ENCODE data around the gene HSD17B10. TPM values are rescaled to one million over a fixed set of nuclear protein-coding genes. Genes with fewer than 3 reads are reported as not detected.

Gene HSD17B10
- total and polyA plus RNA-seq, 4 donors: 32.4 to 233 (median 201) TPM

- H3K9ac ChIP-seq (ENCODE audit: low read depth in 1 of 2, low read length in 2 of 2): no peak overlapping the region
- H3K36me3 ChIP-seq (ENCODE audit: control insufficient read depth in 4 of 4, insufficient read depth in 3 of 4, low read depth in 1 of 4, low read length in 3 of 4): no peaks in the 10 kb centered on the region
- H3K4me3 ChIP-seq (ENCODE audit: low read depth in 1 of 3, low read length in 3 of 3): no peak overlapping the region
- H3K9me3 ChIP-seq (ENCODE audit: control insufficient read depth in 4 of 4, low read length in 3 of 4): no peaks in the 10 kb centered on the region
- H3K4me1 ChIP-seq (ENCODE audit: control insufficient read depth in 4 of 4, insufficient read depth in 4 of 4, low read length in 3 of 4): no peaks in the 10 kb centered on the region
- no peak for TF ChIP-seq HNF4G (IDR thresholded peaks at IDR 0.05)
- TF ChIP-seq ATF3 (IDR thresholded peaks at IDR 0.05): no peak
- TF ChIP-seq RXRA (IDR thresholded peaks at IDR 0.05): no peak
- TF ChIP-seq YY1 (IDR thresholded peaks at IDR 0.05): no peak
- TF ChIP-seq JUND (IDR thresholded peaks at IDR 0.05): no peak
- no peak for TF ChIP-seq RAD21 (IDR thresholded peaks at IDR 0.05)
- no peak for TF ChIP-seq FOXA1 (IDR thresholded peaks at IDR 0.05)
- no peaks in the 10 kb centered on the region for H3K27me3 ChIP-seq (ENCODE audit: control insufficient read depth in 4 of 4, insufficient read depth in 4 of 4, low read length in 3 of 4)
- DNase-seq (ENCODE audit: low spot score): no peak
- no peak overlapping the region for H3K27ac ChIP-seq (ENCODE audit: low read depth in 1 of 2, low read length in 2 of 2)
- WGBS: 94% methylated on average over 3 of the region's 3 CpGs
These were observed 15.5 kb upstream of the HSD17B10 start for GRCh38 chrX:53449632-53450031.

GRCh38 chrX:53447441-53447840, 13.3 kb upstream of the HSD17B10 start:
- no peak overlapping the region for H3K9ac ChIP-seq (ENCODE audit: low read depth in 1 of 2, low read length in 2 of 2)
- 92% methylated on average over 2 of the region's 2 CpGs for WGBS
- no peaks in the 10 kb centered on the region for H3K9me3 ChIP-seq (ENCODE audit: control insufficient read depth in 4 of 4, low read length in 3 of 4)
- H3K27ac ChIP-seq (ENCODE audit: low read depth in 1 of 2, low read length in 2 of 2): no peak overlapping the region
- H3K4me1 ChIP-seq (ENCODE audit: control insufficient read depth in 4 of 4, insufficient read depth in 4 of 4, low read length in 3 of 4): no peaks in the 10 kb centered on the region
- no peak overlapping the region for H3K4me3 ChIP-seq (ENCODE audit: low read depth in 1 of 3, low read length in 3 of 3)
- no peak for TF ChIP-seq JUND (IDR thresholded peaks at IDR 0.05)
- no peak for TF ChIP-seq EGR1 (IDR thresholded peaks at IDR 0.05; ENCODE audit: low read depth in 2 of 2)
- TF ChIP-seq YY1 (IDR thresholded peaks at IDR 0.05): no peak
- TF ChIP-seq FOXA1 (IDR thresholded peaks at IDR 0.05): no peak
- TF ChIP-seq GABPA (IDR thresholded peaks at IDR 0.05 in 1 of 2, conservative IDR thresholded peaks at IDR 0.05 in 1 of 2): no peak
- no peak for TF ChIP-seq ATF3 (IDR thresholded peaks at IDR 0.05)
- no peak for TF ChIP-seq TAF1 (conservative IDR thresholded peaks at IDR 0.05)
- no peak for TF ChIP-seq CTCF (IDR thresholded peaks at IDR 0.05; ENCODE audit: low read depth, low read length, missing input control)
- no peak for TF ChIP-seq REST (IDR thresholded peaks at IDR 0.05)
- no peaks in the 10 kb centered on the region for H3K27me3 ChIP-seq (ENCODE audit: control insufficient read depth in 4 of 4, insufficient read depth in 4 of 4, low read length in 3 of 4)
- H3K36me3 ChIP-seq (ENCODE audit: control insufficient read depth in 4 of 4, insufficient read depth in 3 of 4, low read depth in 1 of 4, low read length in 3 of 4): no peaks in the 10 kb centered on the region
- DNase-seq (ENCODE audit: low spot score): no peak

GRCh38 chrX:53445977-53446376, 11.8 kb upstream of the HSD17B10 start:
- Histone ChIP-seq H3K27ac (ENCODE audit: low read depth in 1 of 2, low read length in 2 of 2) (no peak overlapping the region), H3K9me3 (ENCODE audit: control insufficient read depth in 4 of 4, low read length in 3 of 4) (no peaks in the 10 kb centered on the region), H3K36me3 (ENCODE audit: control insufficient read depth in 4 of 4, insufficient read depth in 3 of 4, low read depth in 1 of 4, low read length in 3 of 4) (no peaks in the 10 kb centered on the region), H3K4me3 (ENCODE audit: low read depth in 1 of 3, low read length in 3 of 3) (no peak overlapping the region), H3K27me3 (ENCODE audit: control insufficient read depth in 4 of 4, insufficient read depth in 4 of 4, low read length in 3 of 4) (peaks cover 0 to 3% (median 0%) of the 10 kb centered on the region in 4 donors), H3K9ac (ENCODE audit: low read depth in 1 of 2, low read length in 2 of 2) (no peak overlapping the region), H3K4me1 (ENCODE audit: control insufficient read depth in 4 of 4, insufficient read depth in 4 of 4, low read length in 3 of 4) (peaks cover 2 to 13% (median 8%) of the 10 kb centered on the region in 4 donors)
- TF ChIP-seq EGR1 (IDR thresholded peaks at IDR 0.05; ENCODE audit: low read depth in 2 of 2) (no peak), RAD21 (IDR thresholded peaks at IDR 0.05) (peak; percentile 68 to 77), CTCF (IDR thresholded peaks at IDR 0.05; ENCODE audit: low read depth, low read length, missing input control) (peak; percentile 54)
- WGBS: 21% methylated on average over 6 of the region's 6 CpGs
- peak; percentile 35 for DNase-seq (ENCODE audit: low spot score)
